Measurements from ENCODE around the gene SVOP.
"Not testable (repeated sequence)": the region's sequence is repeated elsewhere in the genome, so short reads cannot be mapped to it uniquely, and the experiment has no call there.

SVOP gene

DNA sequence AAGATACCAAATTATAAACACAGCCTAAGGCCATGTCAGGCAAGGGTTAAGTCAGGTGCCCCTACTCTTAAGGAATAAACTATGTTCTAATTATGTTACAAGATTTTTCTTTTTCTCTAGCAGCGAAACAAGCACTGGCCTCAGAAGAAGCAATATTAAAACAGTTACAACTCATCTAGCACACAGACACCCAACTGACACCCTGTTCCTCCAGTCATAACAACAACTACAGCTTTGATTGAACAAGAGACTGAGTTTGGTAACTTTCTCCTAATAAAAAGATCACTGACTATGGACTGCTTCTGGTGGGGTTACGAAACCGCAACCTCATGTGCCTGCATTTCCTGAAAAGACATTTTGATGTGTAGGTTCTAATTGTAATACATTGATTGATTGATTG, 144.3 kb downstream of the SVOP start:
- no peaks in the 10 kb centered on the region for H3K27me3 ChIP-seq (ENCODE audit: control insufficient read depth, insufficient read depth, low read length, poor library complexity, severe bottlenecking)
- no peaks in the 10 kb centered on the region for H3K9me3 ChIP-seq (ENCODE audit: control insufficient read depth, low read length)
- H3K4me1 ChIP-seq (ENCODE audit: control insufficient read depth, insufficient read depth, low read length), result no peaks in the 10 kb centered on the region
- WGBS, 2 experiments, result 92 to 94% methylated on average over 3 of the region's 3 CpGs
- H3K27ac ChIP-seq (ENCODE audit: insufficient read depth, low read depth, low read length, poor library complexity, severe bottlenecking), result no peak overlapping the region
- no peaks in the 10 kb centered on the region for H3K36me3 ChIP-seq (ENCODE audit: control insufficient read depth, insufficient read depth, low read length)
- no peak overlapping the region for H3K4me3 ChIP-seq (ENCODE audit: insufficient read depth, low read depth, low read length)

GRCh38 chr12:108875682-108876361, 145.0 kb downstream of the SVOP start:
- no peak overlapping the region for H3K27ac ChIP-seq (ENCODE audit: insufficient read depth, low read depth, low read length, poor library complexity, severe bottlenecking)
- no peaks in the 10 kb centered on the region for H3K4me1 ChIP-seq (ENCODE audit: control insufficient read depth, insufficient read depth, low read length)
- WGBS, 2 experiments, result 88 to 95% methylated on average over 3 of the region's 3 CpGs

DNA sequence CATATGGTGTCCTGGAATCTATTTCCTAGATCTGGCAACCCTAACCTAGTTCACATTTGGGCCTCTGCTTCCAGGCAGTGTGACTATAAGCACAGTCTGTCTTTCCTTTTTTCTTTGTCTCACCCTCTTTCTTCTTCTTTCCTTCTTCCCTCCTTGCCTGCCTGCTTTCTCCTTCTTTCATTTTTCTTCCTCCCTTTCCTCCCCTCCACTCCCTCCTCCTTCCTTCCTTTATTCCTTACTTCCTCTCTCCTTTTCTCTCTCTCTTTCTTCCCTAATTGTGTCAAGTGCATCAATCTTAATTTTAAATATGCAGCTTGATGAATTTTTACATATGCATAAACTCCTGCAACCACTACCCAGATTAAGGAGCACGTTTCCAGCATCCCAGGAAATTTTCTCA, 145.6 kb downstream of the SVOP start:
- Histone ChIP-seq H3K9me3 (ENCODE audit: control insufficient read depth, low read length) (no peaks in the 10 kb centered on the region), H3K27ac (ENCODE audit: insufficient read depth, low read depth, low read length, poor library complexity, severe bottlenecking) (no peak overlapping the region), H3K4me3 (ENCODE audit: insufficient read depth, low read depth, low read length) (no peak overlapping the region), H3K4me1 (ENCODE audit: control insufficient read depth, insufficient read depth, low read length) (no peaks in the 10 kb centered on the region), H3K27me3 (ENCODE audit: control insufficient read depth, insufficient read depth, low read length, poor library complexity, severe bottlenecking) (no peaks in the 10 kb centered on the region), H3K36me3 (ENCODE audit: control insufficient read depth, insufficient read depth, low read length) (no peaks in the 10 kb centered on the region)
- WGBS, 2 experiments, result 40 to 68% methylated on average over 1 of the region's 1 CpG

More at GRCh38 chr12:108875682-108876361, 145.0 kb downstream of the SVOP start:
- Histone ChIP-seq H3K4me3 (ENCODE audit: insufficient read depth, low read depth, low read length) (no peak overlapping the region), H3K9me3 (ENCODE audit: control insufficient read depth, low read length) (no peaks in the 10 kb centered on the region), H3K27me3 (ENCODE audit: control insufficient read depth, insufficient read depth, low read length, poor library complexity, severe bottlenecking) (no peaks in the 10 kb centered on the region), H3K36me3 (ENCODE audit: control insufficient read depth, insufficient read depth, low read length) (no peaks in the 10 kb centered on the region)

DNA sequence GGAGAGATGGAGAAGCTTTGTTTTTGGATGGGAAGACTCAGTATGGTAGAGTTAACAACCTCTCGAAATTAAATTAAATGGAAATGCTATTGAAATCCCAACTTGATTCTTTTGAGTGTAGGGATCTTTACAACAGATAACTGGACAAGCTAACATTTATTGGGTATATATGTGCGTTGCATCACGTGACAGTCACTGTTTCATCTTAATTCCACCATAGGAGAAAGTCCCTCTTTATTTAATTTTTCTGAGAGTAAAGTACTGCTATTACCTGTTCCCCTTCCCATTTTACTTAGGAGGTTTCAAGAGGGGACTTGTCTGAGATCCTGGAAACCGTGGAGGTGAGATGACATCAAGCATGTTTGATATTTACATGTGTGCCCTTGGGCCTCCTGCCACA, 152.1 kb downstream of the SVOP start:
- no peaks in the 10 kb centered on the region for H3K4me1 ChIP-seq (ENCODE audit: control insufficient read depth, insufficient read depth, low read length)
- WGBS, 2 experiments, result 94 to 95% methylated on average over 4 of the region's 4 CpGs
- H3K9me3 ChIP-seq (ENCODE audit: control insufficient read depth, low read length), result no peaks in the 10 kb centered on the region
- H3K36me3 ChIP-seq (ENCODE audit: control insufficient read depth, insufficient read depth, low read length), result no peaks in the 10 kb centered on the region
- H3K4me3 ChIP-seq (ENCODE audit: insufficient read depth, low read depth, low read length), result no peak overlapping the region
- H3K27me3 ChIP-seq (ENCODE audit: control insufficient read depth, insufficient read depth, low read length, poor library complexity, severe bottlenecking), result no peaks in the 10 kb centered on the region
- H3K27ac ChIP-seq (ENCODE audit: insufficient read depth, low read depth, low read length, poor library complexity, severe bottlenecking), result no peak overlapping the region

DNA sequence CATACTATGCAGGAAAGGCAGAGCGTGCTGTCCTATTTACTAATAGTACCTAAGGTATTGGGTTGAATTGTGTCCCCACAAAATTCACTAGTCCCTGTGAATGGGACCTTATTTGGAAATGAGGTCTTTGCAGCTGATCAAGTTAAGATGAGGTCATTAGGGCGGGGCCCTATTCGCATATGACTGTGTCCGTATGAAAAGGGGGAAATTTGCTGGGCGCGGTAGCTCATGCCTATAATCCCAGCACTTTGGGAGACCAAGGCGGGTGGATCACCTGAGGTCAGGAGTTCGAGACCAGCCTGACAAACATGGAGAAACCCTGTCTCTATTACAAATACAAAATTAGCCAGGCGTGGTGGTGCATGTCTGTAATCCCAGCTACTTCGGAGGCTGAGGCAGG, 154.8 kb downstream of the SVOP start:
- not testable (repeated sequence) for H3K36me3 ChIP-seq (ENCODE audit: control insufficient read depth, insufficient read depth, low read length); H3K27ac ChIP-seq (ENCODE audit: insufficient read depth, low read depth, low read length, poor library complexity, severe bottlenecking); H3K4me1 ChIP-seq (ENCODE audit: control insufficient read depth, insufficient read depth, low read length); H3K4me3 ChIP-seq (ENCODE audit: insufficient read depth, low read depth, low read length); H3K27me3 ChIP-seq (ENCODE audit: control insufficient read depth, insufficient read depth, low read length, poor library complexity, severe bottlenecking); H3K9me3 ChIP-seq (ENCODE audit: control insufficient read depth, low read length)
- WGBS, 2 experiments, result 92 to 94% methylated on average over 10 of the region's 10 CpGs

DNA sequence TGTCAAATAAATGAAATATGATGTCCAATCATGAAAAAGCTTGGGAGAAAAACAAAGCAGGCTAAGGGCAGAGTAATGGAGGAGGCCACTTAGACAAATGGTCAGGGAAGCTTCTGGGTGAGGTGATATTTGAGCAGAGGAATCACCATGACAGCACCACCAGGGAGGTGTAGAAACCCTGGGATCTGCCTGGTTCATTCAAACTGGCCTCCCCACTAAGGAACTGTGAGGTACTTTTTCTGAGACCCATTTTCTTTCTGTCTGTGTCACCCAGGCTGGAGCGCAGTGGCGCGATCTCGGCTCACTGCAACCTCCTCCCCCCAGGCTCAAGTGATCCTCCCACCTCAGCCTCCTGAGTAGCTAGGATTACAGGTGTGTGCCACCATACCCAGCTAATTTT, 155.7 kb downstream of the SVOP start:
- WGBS, 2 experiments, result 91 to 95% methylated on average over 4 of the region's 4 CpGs
- H3K9me3 ChIP-seq (ENCODE audit: control insufficient read depth, low read length), result no peaks in the 10 kb centered on the region
- H3K4me3 ChIP-seq (ENCODE audit: insufficient read depth, low read depth, low read length), result no peak overlapping the region
- no peaks in the 10 kb centered on the region for H3K4me1 ChIP-seq (ENCODE audit: control insufficient read depth, insufficient read depth, low read length)
- no peaks in the 10 kb centered on the region for H3K27me3 ChIP-seq (ENCODE audit: control insufficient read depth, insufficient read depth, low read length, poor library complexity, severe bottlenecking)
- no peaks in the 10 kb centered on the region for H3K36me3 ChIP-seq (ENCODE audit: control insufficient read depth, insufficient read depth, low read length)
- no peak overlapping the region for H3K27ac ChIP-seq (ENCODE audit: insufficient read depth, low read depth, low read length, poor library complexity, severe bottlenecking)

DNA sequence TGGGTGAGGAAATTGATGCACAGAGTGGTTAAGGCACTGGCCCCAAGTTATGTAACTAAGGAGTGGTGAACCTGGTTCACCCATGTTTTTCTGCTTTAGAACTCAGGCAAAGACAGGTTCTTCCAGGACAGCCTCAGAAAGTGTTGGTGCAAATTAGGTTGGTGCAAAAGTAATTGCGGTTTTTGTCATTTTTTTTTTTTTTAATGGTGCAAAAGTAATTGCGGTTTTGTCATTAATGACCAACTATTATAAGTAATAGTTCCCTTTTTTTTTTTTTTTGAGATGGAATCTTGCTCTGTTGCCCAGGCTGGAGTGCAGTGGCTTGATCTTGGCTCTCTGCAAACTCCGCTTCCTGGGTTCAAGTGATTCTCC, 158.3 kb downstream of the SVOP start:
- no peaks in the 10 kb centered on the region for H3K9me3 ChIP-seq (ENCODE audit: control insufficient read depth, low read length)
- H3K36me3 ChIP-seq (ENCODE audit: control insufficient read depth, insufficient read depth, low read length), result no peaks in the 10 kb centered on the region
- no peak overlapping the region for H3K4me3 ChIP-seq (ENCODE audit: insufficient read depth, low read depth, low read length)
- H3K4me1 ChIP-seq (ENCODE audit: control insufficient read depth, insufficient read depth, low read length), result peaks cover 12% of the 10 kb centered on the region
- no peak overlapping the region for H3K27ac ChIP-seq (ENCODE audit: insufficient read depth, low read depth, low read length, poor library complexity, severe bottlenecking)
- H3K27me3 ChIP-seq (ENCODE audit: control insufficient read depth, insufficient read depth, low read length, poor library complexity, severe bottlenecking), result peaks cover 3% of the 10 kb centered on the region
- 91 to 98% methylated on average over 2 to 3 of the region's 3 CpGs for WGBS, 2 experiments

- peaks cover 12% of the 10 kb centered on the region for H3K4me1 ChIP-seq (ENCODE audit: control insufficient read depth, insufficient read depth, low read length)
- WGBS, 2 experiments, result 85 to 95% methylated on average over 6 of the region's 6 CpGs
Measured at GRCh38 chr12:108861878-108862587, 158.8 kb downstream of the SVOP start.

GRCh38 chr12:108860443-108860842, 160.4 kb downstream of the SVOP start:
- 64 to 69% methylated on average over 6 of the region's 6 CpGs for WGBS, 2 experiments
- no peak overlapping the region for H3K4me3 ChIP-seq (ENCODE audit: insufficient read depth, low read depth, low read length)
- H3K4me1 ChIP-seq (ENCODE audit: control insufficient read depth, insufficient read depth, low read length), result peaks cover 21% of the 10 kb centered on the region
- peaks cover 3% of the 10 kb centered on the region for H3K27me3 ChIP-seq (ENCODE audit: control insufficient read depth, insufficient read depth, low read length, poor library complexity, severe bottlenecking)
- H3K36me3 ChIP-seq (ENCODE audit: control insufficient read depth, insufficient read depth, low read length), result no peaks in the 10 kb centered on the region
- H3K9me3 ChIP-seq (ENCODE audit: control insufficient read depth, low read length), result no peaks in the 10 kb centered on the region
- H3K27ac ChIP-seq (ENCODE audit: insufficient read depth, low read depth, low read length, poor library complexity, severe bottlenecking), result no peak overlapping the region

More at GRCh38 chr12:108861878-108862587, 158.8 kb downstream of the SVOP start:
- Histone ChIP-seq H3K36me3 (ENCODE audit: control insufficient read depth, insufficient read depth, low read length) (no peaks in the 10 kb centered on the region), H3K4me3 (ENCODE audit: insufficient read depth, low read depth, low read length) (no peak overlapping the region), H3K27me3 (ENCODE audit: control insufficient read depth, insufficient read depth, low read length, poor library complexity, severe bottlenecking) (peaks cover 3% of the 10 kb centered on the region), H3K9me3 (ENCODE audit: control insufficient read depth, low read length) (no peaks in the 10 kb centered on the region), H3K27ac (ENCODE audit: insufficient read depth, low read depth, low read length, poor library complexity, severe bottlenecking) (no peak overlapping the region)

GRCh38 chr12:108859923-108860291, 161.0 kb downstream of the SVOP start:
- Histone ChIP-seq H3K36me3 (ENCODE audit: control insufficient read depth, insufficient read depth, low read length) (no peaks in the 10 kb centered on the region), H3K9me3 (ENCODE audit: control insufficient read depth, low read length) (peaks cover 2% of the 10 kb centered on the region), H3K4me1 (ENCODE audit: control insufficient read depth, insufficient read depth, low read length) (peaks cover 21% of the 10 kb centered on the region), H3K27ac (ENCODE audit: insufficient read depth, low read depth, low read length, poor library complexity, severe bottlenecking) (no peak overlapping the region), H3K27me3 (ENCODE audit: control insufficient read depth, insufficient read depth, low read length, poor library complexity, severe bottlenecking) (peaks cover 3% of the 10 kb centered on the region), H3K4me3 (ENCODE audit: insufficient read depth, low read depth, low read length) (no peak overlapping the region)
- 89 to 92% methylated on average over 1 of the region's 1 CpG for WGBS, 2 experiments

All from ectodermal cell (in vitro differentiated cells).